GM19468 (cell line): ENCODE results near the gene PCSK1N.
"Not testable (repeated sequence)": the region's sequence is repeated elsewhere in the genome, so short reads cannot be mapped to it uniquely, and the experiment has no call there.

Experiments used
- ATAC-seq: cut with Tn5 transposase; IDR thresholded peaks from one replicate; pipeline ENCODE4 v1.9.1; 2021; ENCODE audit warnings: mild to moderate bottlenecking, moderate library complexity, moderate number of reproducible peaks; ENCODE audit not compliant: unreplicated experiment; ENCODE audit errors: extremely low read depth

PCSK1N gene

GRCh38 chrX:48835524-48836329 is at the start of gene PCSK1N:
PCSK1N (minus strand) TSS chrX:48835610; CDS start chrX:48835532, 78 bp downstream.
- ATAC-seq, result no peak

- no peak for ATAC-seq
Observed at GRCh38 chrX:48883729-48884128, 48.3 kb upstream of the PCSK1N start.

- ATAC-seq, result not testable (repeated sequence)
Observed at GRCh38 chrX:48876944-48877343, 41.5 kb upstream of the PCSK1N start.

GRCh38 chrX:48872017-48872416 is 36.6 kb upstream of the PCSK1N start:
- not testable (repeated sequence) for ATAC-seq

GRCh38 chrX:48864210-48864609 is 28.8 kb upstream of the PCSK1N start:
- ATAC-seq, result no peak

- no peak for ATAC-seq
Observed at GRCh38 chrX:48854898-48855297, 19.5 kb upstream of the PCSK1N start.

- ATAC-seq, result not testable (repeated sequence)
Observed at GRCh38 chrX:48854121-48854804, 18.9 kb upstream of the PCSK1N start.

GRCh38 chrX:48853494-48853893 is 18.1 kb upstream of the PCSK1N start:
- ATAC-seq, result not testable (repeated sequence)

GRCh38 chrX:48852857-48853256 is 17.4 kb upstream of the PCSK1N start:
- no peak for ATAC-seq

- no peak for ATAC-seq
Observed at GRCh38 chrX:48848847-48849246, 13.4 kb upstream of the PCSK1N start.

- no peak for ATAC-seq
Observed at GRCh38 chrX:48839686-48840085, 4.3 kb upstream of the PCSK1N start.

GRCh38 chrX:48834383-48834709 is 1.1 kb downstream of the PCSK1N start:
- no peak for ATAC-seq

GRCh38 chrX:48833542-48834138 is 1.8 kb downstream of the PCSK1N start:
- no peak for ATAC-seq

- ATAC-seq, result no peak
Observed at GRCh38 chrX:48831909-48832291, 3.5 kb downstream of the PCSK1N start.

GRCh38 chrX:48831136-48831908 is 4.1 kb downstream of the PCSK1N start:
- no peak for ATAC-seq

- ATAC-seq, result no peak
Observed at GRCh38 chrX:48829016-48829735, 6.2 kb downstream of the PCSK1N start.

GRCh38 chrX:48827654-48827968 is 7.8 kb downstream of the PCSK1N start:
- ATAC-seq, result no peak

GRCh38 chrX:48826876-48827653 is 8.3 kb downstream of the PCSK1N start:
- no peak for ATAC-seq

- no peak for ATAC-seq
Observed at GRCh38 chrX:48826135-48826875, 9.1 kb downstream of the PCSK1N start, which contains the start of gene ERAS. ERAS (plus strand) TSS chrX:48826513; CDS start chrX:48829124, 2,611 bp downstream.
